OCI-LY7 (cell line): ENCODE data around the gene LAGE3. TPM values are rescaled to one million over a fixed set of nuclear protein-coding genes. Genes with fewer than 3 reads are reported as not detected.

Experiments used
- BruUV-seq: library from RNA; stranded (reverse); fragments of 400-500 nt; replicated peaks from 2 replicates; lab custom pipeline; 2021; lab: Mats Ljungman, UMichigan
- CTCF ChIA-PET: fragments of 300-600 bp; sonication (Branson Sonifier 250); formaldehyde crosslinking; loops from one replicate; lab custom pipeline; 2022; ENCODE audit warnings: antibody characterized with exemption; ENCODE audit not compliant: unreplicated experiment; lab: Charles Lee
- POLR2A ChIA-PET: fragments of 300-600 bp; sonication (Branson Sonifier 250); formaldehyde crosslinking; loops from one replicate; lab custom pipeline; 2022; ENCODE audit warnings: antibody characterized with exemption; lab: Charles Lee
- DNase-seq: peaks from one replicate; pipeline ENCODE4 v3.0.0-alpha.2; 2015; ENCODE audit warnings: low spot score
- H2AFZ ChIP-seq: fragments of 200-600 bp; sonication (generic), shearing (Covaris generic); 2 replicates; pipeline ENCODE4 v1.6.1; 2014; ENCODE audit warnings: mild to moderate bottlenecking, antibody characterized with exemption, low read length, moderate library complexity
- H3K27ac ChIP-seq: fragments of 200-600 bp; sonication (generic); 2 replicates; pipeline ENCODE4 v1.5.1; 2014; ENCODE audit warnings: mixed run types, low read depth, mild to moderate bottlenecking, moderate library complexity, low read length, inconsistent platforms; ENCODE audit not compliant: poor library complexity, severe bottlenecking
- H3K36me3 ChIP-seq: fragments of 200-600 bp; sonication (generic); 2 replicates; pipeline ENCODE4 v1.6.1; 2014; ENCODE audit warnings: mild to moderate bottlenecking, antibody characterized with exemption, low read length, moderate library complexity, mixed read lengths; ENCODE audit not compliant: insufficient read depth
- H3K4me1 ChIP-seq: fragments of 200-600 bp; sonication (generic); 2 replicates; pipeline ENCODE4 v1.5.1; 2014; ENCODE audit warnings: mild to moderate bottlenecking, low read length; ENCODE audit not compliant: insufficient read depth, poor library complexity, severe bottlenecking
- H3K4me2 ChIP-seq: fragments of 200-600 bp; sonication (generic); 2 replicates; pipeline ENCODE4 v1.6.1; 2014; ENCODE audit warnings: mild to moderate bottlenecking, low read length
- H3K4me3 ChIP-seq: fragments of 200-600 bp; sonication (generic); 2 replicates; pipeline ENCODE4 v1.5.1; 2014; ENCODE audit warnings: mild to moderate bottlenecking, low read depth, low read length; ENCODE audit not compliant: poor library complexity, severe bottlenecking
- H3K79me2 ChIP-seq: fragments of 200-600 bp; sonication (generic); 2 replicates; pipeline ENCODE4 v1.6.1; 2016; ENCODE audit warnings: low read depth, mild to moderate bottlenecking, low read length, moderate library complexity, mixed read lengths; ENCODE audit not compliant: insufficient read depth
- H3K9me2 ChIP-seq: fragments of 200-600 bp; sonication (generic); 2 replicates; pipeline ENCODE4 v1.6.1; 2016; ENCODE audit warnings: mild to moderate bottlenecking, low read length, mixed read lengths; ENCODE audit not compliant: insufficient read depth
- H3K9me3 ChIP-seq: fragments of 200-600 bp; sonication (generic); 2 replicates; pipeline ENCODE4 v1.6.1; 2014; ENCODE audit warnings: mild to moderate bottlenecking, mixed run types, low read length, mixed read lengths
- H4K20me1 ChIP-seq: fragments of 200-600 bp; sonication (generic); 2 replicates; pipeline ENCODE4 v1.6.1; 2014; ENCODE audit warnings: mild to moderate bottlenecking, antibody characterized with exemption, low read length, moderate library complexity, mixed read lengths; ENCODE audit not compliant: insufficient read depth
- EZH2phosphoT487 ChIP-seq: fragments of 200-600 bp; sonication (generic); IDR thresholded peaks from 2 replicates; pipeline ENCODE4 v1.6.1; 2018; ENCODE audit warnings: low read depth, borderline replicate concordance, mild to moderate bottlenecking, mixed run types, antibody characterized with exemption, low read length, moderate library complexity, mixed read lengths
- intact Hi-C: fragments of 100-400 bp; cut with micrococcal nuclease; formaldehyde crosslinking; loops from one replicate; pipeline ENCODE4 v1.10.0; 2022; ENCODE audit not compliant: unreplicated experiment
- total RNA-seq, 2 experiments: library from RNA; depleted of rRNA in 1 of 2; stranded (reverse); fragments of >200 nt in 1 of 2; shearing (Covaris generic) in 1 of 2; gene quantifications; 2 replicates each; pipeline ENCODE4 v1.2.3, GENCODE V29; 2014 to 2022
- TF ChIP-seq, protein P1 (sequence below): fragments of 200-600 bp; sonication (generic); conservative IDR thresholded peaks from 2 replicates; pipeline ENCODE4 v1.5.1; 2014; ENCODE audit warnings: mild to moderate bottlenecking, antibody characterized with exemption, low read length, moderate library complexity, mixed read lengths

The LAGE3 gene
- total RNA-seq, 2 experiments from 2014 or later: 40.6 to 70.1 TPM

DNA sequence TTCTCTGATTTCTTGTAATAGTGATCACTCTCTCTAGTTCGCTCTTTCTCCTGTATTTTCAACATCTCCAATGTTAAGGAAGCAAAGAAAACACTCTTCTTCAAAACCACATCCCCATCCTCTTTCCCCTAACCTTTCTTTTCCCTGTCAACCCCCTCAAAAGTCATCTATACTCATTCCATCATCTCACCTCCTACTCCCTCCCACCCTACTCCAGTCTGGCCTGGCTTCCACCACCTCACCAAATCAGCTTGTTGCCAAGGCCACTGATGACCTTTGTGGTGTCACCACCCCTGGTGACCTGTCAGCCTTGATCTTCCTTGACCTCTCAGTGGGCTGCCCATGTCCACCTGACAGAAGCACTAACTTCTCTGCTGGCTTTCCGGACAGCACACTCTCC is 34.6 kb upstream of the LAGE3 start:
- H3K36me3 ChIP-seq: peaks cover 9% of the 10 kb centered on the region
- H3K27ac ChIP-seq: no peak overlapping the region
- no peaks in the 10 kb centered on the region for H4K20me1 ChIP-seq
- intact Hi-C loops: no loop called here
- no peaks in the 10 kb centered on the region for H3K9me2 ChIP-seq
- ChIA-PET CTCF (interaction anchor here (0.5 kb wide), 1 partner anchor 27 kb away, joined by 3 read pairs; no protein-coding TSS in a partner anchor), POLR2A (no interaction called here)
- H3K4me2 ChIP-seq: no peak overlapping the region
- no peak overlapping the region for H3K4me3 ChIP-seq
- TF ChIP-seq, protein P1, sequence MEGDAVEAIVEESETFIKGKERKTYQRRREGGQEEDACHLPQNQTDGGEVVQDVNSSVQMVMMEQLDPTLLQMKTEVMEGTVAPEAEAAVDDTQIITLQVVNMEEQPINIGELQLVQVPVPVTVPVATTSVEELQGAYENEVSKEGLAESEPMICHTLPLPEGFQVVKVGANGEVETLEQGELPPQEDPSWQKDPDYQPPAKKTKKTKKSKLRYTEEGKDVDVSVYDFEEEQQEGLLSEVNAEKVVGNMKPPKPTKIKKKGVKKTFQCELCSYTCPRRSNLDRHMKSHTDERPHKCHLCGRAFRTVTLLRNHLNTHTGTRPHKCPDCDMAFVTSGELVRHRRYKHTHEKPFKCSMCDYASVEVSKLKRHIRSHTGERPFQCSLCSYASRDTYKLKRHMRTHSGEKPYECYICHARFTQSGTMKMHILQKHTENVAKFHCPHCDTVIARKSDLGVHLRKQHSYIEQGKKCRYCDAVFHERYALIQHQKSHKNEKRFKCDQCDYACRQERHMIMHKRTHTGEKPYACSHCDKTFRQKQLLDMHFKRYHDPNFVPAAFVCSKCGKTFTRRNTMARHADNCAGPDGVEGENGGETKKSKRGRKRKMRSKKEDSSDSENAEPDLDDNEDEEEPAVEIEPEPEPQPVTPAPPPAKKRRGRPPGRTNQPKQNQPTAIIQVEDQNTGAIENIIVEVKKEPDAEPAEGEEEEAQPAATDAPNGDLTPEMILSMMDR: no peak
- TF ChIP-seq EZH2phosphoT487: no peak
- H3K4me1 ChIP-seq: peaks cover 13% of the 10 kb centered on the region
- H3K9me3 ChIP-seq: no peaks in the 10 kb centered on the region
- no peak for DNase-seq
- H3K79me2 ChIP-seq: no peaks in the 10 kb centered on the region
- H2AFZ ChIP-seq: no peak overlapping the region
- BruUV-seq: no TSS peak

DNA sequence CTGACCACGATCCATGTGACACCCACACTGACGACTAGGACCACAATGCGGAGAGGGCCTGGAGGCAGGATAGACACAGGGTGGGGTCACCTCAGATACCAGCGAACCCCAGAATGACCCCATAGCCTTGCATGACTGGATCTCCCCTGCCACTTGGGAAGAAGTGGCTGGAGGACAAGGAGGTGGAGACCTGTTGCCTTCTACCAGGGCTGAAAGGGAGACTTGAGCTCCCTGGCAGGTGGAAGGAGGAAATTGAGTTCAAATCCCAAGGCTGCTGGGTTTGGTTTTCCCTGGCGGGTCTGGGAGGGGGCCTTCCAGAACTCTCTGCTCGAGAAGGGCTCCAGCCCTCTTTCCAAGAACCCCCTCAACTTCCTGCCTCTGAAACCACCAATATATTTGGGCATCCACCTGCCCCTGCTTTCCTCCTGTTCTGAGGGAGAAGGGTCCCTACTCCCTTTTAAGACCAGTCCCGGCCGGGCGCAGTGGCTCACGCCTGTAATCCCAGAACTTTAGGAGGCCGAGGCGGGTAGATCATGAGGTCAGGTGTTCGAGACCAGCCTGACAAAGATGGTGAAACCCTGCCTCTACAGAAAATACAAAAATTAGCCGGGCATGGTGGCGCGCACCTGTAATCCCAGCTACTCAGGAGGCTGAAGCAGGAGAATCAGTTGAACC is 33.9 kb upstream of the LAGE3 start:
- no TSS peak for BruUV-seq
- H4K20me1 ChIP-seq: no peaks in the 10 kb centered on the region
- DNase-seq: no peak
- no peak overlapping the region for H3K4me3 ChIP-seq
- peaks cover 13% of the 10 kb centered on the region for H3K4me1 ChIP-seq
- no peak overlapping the region for H2AFZ ChIP-seq
- no peak for TF ChIP-seq EZH2phosphoT487
- TF ChIP-seq, protein P1: no peak
- no peaks in the 10 kb centered on the region for H3K9me2 ChIP-seq
- intact Hi-C loops: no loop called here
- no peaks in the 10 kb centered on the region for H3K9me3 ChIP-seq
- CTCF ChIA-PET: interaction anchor here (0.5 kb wide), 1 partner anchor 26 kb away, joined by 3 read pairs; no protein-coding TSS in a partner anchor
- peaks cover 9% of the 10 kb centered on the region for H3K36me3 ChIP-seq
- H3K27ac ChIP-seq: no peak overlapping the region
- H3K79me2 ChIP-seq: no peaks in the 10 kb centered on the region
- POLR2A ChIA-PET: no interaction called here
- H3K4me2 ChIP-seq: no peak overlapping the region

DNA sequence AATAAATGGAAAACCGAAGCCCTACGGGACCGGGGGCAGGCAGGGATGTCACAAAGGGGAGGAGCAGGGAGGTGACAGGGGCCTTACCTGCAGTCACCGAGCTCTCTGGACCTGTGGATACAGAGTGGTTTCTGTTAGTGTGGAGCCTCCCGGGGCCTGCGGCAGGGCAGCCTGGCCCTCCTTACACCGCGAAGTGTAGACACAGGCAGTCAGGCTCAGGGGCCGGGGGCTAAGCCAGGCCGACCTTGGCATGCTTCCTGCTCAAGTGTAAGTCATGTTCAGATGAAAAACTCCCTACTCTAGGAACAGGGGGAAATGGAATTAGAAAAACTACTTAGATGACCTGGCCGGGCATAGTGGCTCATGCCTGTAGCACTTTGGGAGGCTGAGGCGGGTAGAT is 32.7 kb upstream of the LAGE3 start:
- Histone ChIP-seq H3K4me2 (no peak overlapping the region), H3K79me2 (no peaks in the 10 kb centered on the region), H2AFZ (no peak overlapping the region), H4K20me1 (no peaks in the 10 kb centered on the region), H3K36me3 (peaks cover 9% of the 10 kb centered on the region), H3K4me1 (peaks cover 9% of the 10 kb centered on the region), H3K9me2 (no peaks in the 10 kb centered on the region), H3K27ac (no peak overlapping the region), H3K4me3 (no peak overlapping the region), H3K9me3 (no peaks in the 10 kb centered on the region)
- CTCF ChIA-PET: no interaction called here
- no peak for DNase-seq
- intact Hi-C loops: no loop called here
- no TSS peak for BruUV-seq
- POLR2A ChIA-PET: no interaction called here
- TF ChIP-seq, protein P1: no peak
- TF ChIP-seq EZH2phosphoT487: no peak
